Measurements from ENCODE around the gene COL19A1.
"Not testable (repeated sequence)": the region's sequence is repeated elsewhere in the genome, so short reads cannot be mapped to it uniquely, and the experiment has no call there.

Gene COL19A1

GRCh38 chr6:69954733-69955132 lies 88.4 kb downstream of the COL19A1 start:
- H4K20me1 ChIP-seq (ENCODE audit: low read depth, low read length) = no peaks in the 10 kb centered on the region
- H3F3A ChIP-seq (ENCODE audit: insufficient read depth) = no peaks in the 10 kb centered on the region
- H3K27ac ChIP-seq (ENCODE audit: low read depth, low read length) = no peak overlapping the region
- no peaks in the 10 kb centered on the region for H3K79me2 ChIP-seq (ENCODE audit: insufficient read depth, low read length)
- no peaks in the 10 kb centered on the region for H3K9me2 ChIP-seq (replicated peaks; ENCODE audit: insufficient read depth, low read length)
- TF ChIP-seq CTCF (IDR thresholded peaks at IDR 0.05; ENCODE audit: insufficient read depth, low read length, poor library complexity, severe bottlenecking) (no peak), EZH2phosphoT487 (conservative IDR thresholded peaks at IDR 0.05; ENCODE audit: low read length) (no peak)
- no peaks in the 10 kb centered on the region for H3K9me3 ChIP-seq (ENCODE audit: insufficient read depth, low read length)
- H3K9ac ChIP-seq (ENCODE audit: low read length) = no peak overlapping the region
- H3K27me3 ChIP-seq (ENCODE audit: low read length) = no peaks in the 10 kb centered on the region
- no peak overlapping the region for H2AFZ ChIP-seq (ENCODE audit: low read depth, low read length, severe bottlenecking)
- H3K36me3 ChIP-seq (ENCODE audit: low read length) = no peaks in the 10 kb centered on the region
- no peak overlapping the region for H3K4me2 ChIP-seq (ENCODE audit: low read depth, low read length, poor library complexity, severe bottlenecking)
- H3K4me3 ChIP-seq (ENCODE audit: insufficient read depth, low read length, poor library complexity, severe bottlenecking) = no peak overlapping the region

GRCh38 chr6:69957985-69958559 lies 91.7 kb downstream of the COL19A1 start:
- Histone ChIP-seq H3K27me3 (ENCODE audit: low read length) (no peaks in the 10 kb centered on the region), H2AFZ (ENCODE audit: low read depth, low read length, severe bottlenecking) (no peak overlapping the region), H3K9me3 (ENCODE audit: insufficient read depth, low read length) (no peaks in the 10 kb centered on the region), H3K79me2 (ENCODE audit: insufficient read depth, low read length) (no peaks in the 10 kb centered on the region), H3K9ac (ENCODE audit: low read length) (no peak overlapping the region), H3K9me2 (replicated peaks; ENCODE audit: insufficient read depth, low read length) (no peaks in the 10 kb centered on the region), H3F3A (ENCODE audit: insufficient read depth) (no peaks in the 10 kb centered on the region), H4K20me1 (ENCODE audit: low read depth, low read length) (no peaks in the 10 kb centered on the region), H3K4me3 (ENCODE audit: insufficient read depth, low read length, poor library complexity, severe bottlenecking) (no peak overlapping the region), H3K36me3 (ENCODE audit: low read length) (no peaks in the 10 kb centered on the region), H3K4me2 (ENCODE audit: low read depth, low read length, poor library complexity, severe bottlenecking) (no peak overlapping the region), H3K27ac (ENCODE audit: low read depth, low read length) (no peak overlapping the region)
- no peak for TF ChIP-seq CTCF (IDR thresholded peaks at IDR 0.05; ENCODE audit: insufficient read depth, low read length, poor library complexity, severe bottlenecking)
- no peak for TF ChIP-seq EZH2phosphoT487 (conservative IDR thresholded peaks at IDR 0.05; ENCODE audit: low read length)

- Histone ChIP-seq H2AFZ (ENCODE audit: low read depth, low read length, severe bottlenecking) (no peak overlapping the region), H3K4me2 (ENCODE audit: low read depth, low read length, poor library complexity, severe bottlenecking) (no peak overlapping the region), H3K9ac (ENCODE audit: low read length) (no peak overlapping the region), H3F3A (ENCODE audit: insufficient read depth) (no peaks in the 10 kb centered on the region), H3K9me2 (replicated peaks; ENCODE audit: insufficient read depth, low read length) (no peaks in the 10 kb centered on the region), H4K20me1 (ENCODE audit: low read depth, low read length) (no peaks in the 10 kb centered on the region), H3K9me3 (ENCODE audit: insufficient read depth, low read length) (no peaks in the 10 kb centered on the region), H3K4me3 (ENCODE audit: insufficient read depth, low read length, poor library complexity, severe bottlenecking) (no peak overlapping the region), H3K79me2 (ENCODE audit: insufficient read depth, low read length) (no peaks in the 10 kb centered on the region), H3K27ac (ENCODE audit: low read depth, low read length) (no peak overlapping the region), H3K36me3 (ENCODE audit: low read length) (no peaks in the 10 kb centered on the region), H3K27me3 (ENCODE audit: low read length) (no peaks in the 10 kb centered on the region)
- TF ChIP-seq CTCF (IDR thresholded peaks at IDR 0.05; ENCODE audit: insufficient read depth, low read length, poor library complexity, severe bottlenecking) (no peak), EZH2phosphoT487 (conservative IDR thresholded peaks at IDR 0.05; ENCODE audit: low read length) (no peak)
Observed at GRCh38 chr6:69958978-69959377, 92.6 kb downstream of the COL19A1 start.

GRCh38 chr6:69965974-69966373 lies 99.6 kb downstream of the COL19A1 start:
- H3K4me2 ChIP-seq (ENCODE audit: low read depth, low read length, poor library complexity, severe bottlenecking); H3K27ac ChIP-seq (ENCODE audit: low read depth, low read length); H3K4me3 ChIP-seq (ENCODE audit: insufficient read depth, low read length, poor library complexity, severe bottlenecking); H3K9me3 ChIP-seq (ENCODE audit: insufficient read depth, low read length); H3F3A ChIP-seq (ENCODE audit: insufficient read depth); H2AFZ ChIP-seq (ENCODE audit: low read depth, low read length, severe bottlenecking); H3K36me3 ChIP-seq (ENCODE audit: low read length); H3K9me2 ChIP-seq (replicated peaks; ENCODE audit: insufficient read depth, low read length); H4K20me1 ChIP-seq (ENCODE audit: low read depth, low read length); H3K9ac ChIP-seq (ENCODE audit: low read length); H3K79me2 ChIP-seq (ENCODE audit: insufficient read depth, low read length); H3K27me3 ChIP-seq (ENCODE audit: low read length): not testable (repeated sequence)

All from SU-DHL-6 (cell line).